NCI-H2196 treated with DMSO at 0.1 percent for 48 hours (cell line): ENCODE measurements around the gene CDKAL1.
"Not testable (repeated sequence)": the region's sequence is repeated elsewhere in the genome, so short reads cannot be mapped to it uniquely, and the experiment has no call there.

ENCODE experiments used
- DNase-seq: peaks from one replicate; lab custom pipeline; 2025; ENCODE audit not compliant: unreplicated experiment; lab: John Stamatoyannopoulos, UW

Gene CDKAL1

DNA sequence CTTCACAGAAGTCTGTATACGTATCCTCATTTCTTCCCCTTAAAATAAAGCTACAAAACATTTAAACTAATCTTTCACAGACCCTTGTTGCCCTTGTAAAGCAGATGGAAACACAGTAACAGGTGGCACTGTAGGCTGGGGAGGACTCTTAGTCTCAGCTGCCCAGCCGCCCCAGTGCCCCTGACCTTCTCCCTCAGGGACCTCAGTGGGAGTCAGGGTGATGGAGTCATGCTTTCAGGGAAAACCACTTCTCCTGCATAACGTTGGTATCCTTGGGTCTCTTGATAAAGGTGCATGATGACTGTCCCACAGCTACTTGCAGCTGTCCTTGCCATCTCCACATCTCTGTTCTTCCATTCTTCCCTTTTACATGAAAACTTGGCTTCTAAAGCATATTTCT, 198.6 kb downstream of the CDKAL1 start:
- no peak for DNase-seq

- no peak for DNase-seq
Observed at GRCh38 chr6:20737912-20738311, 203.7 kb downstream of the CDKAL1 start.

DNA sequence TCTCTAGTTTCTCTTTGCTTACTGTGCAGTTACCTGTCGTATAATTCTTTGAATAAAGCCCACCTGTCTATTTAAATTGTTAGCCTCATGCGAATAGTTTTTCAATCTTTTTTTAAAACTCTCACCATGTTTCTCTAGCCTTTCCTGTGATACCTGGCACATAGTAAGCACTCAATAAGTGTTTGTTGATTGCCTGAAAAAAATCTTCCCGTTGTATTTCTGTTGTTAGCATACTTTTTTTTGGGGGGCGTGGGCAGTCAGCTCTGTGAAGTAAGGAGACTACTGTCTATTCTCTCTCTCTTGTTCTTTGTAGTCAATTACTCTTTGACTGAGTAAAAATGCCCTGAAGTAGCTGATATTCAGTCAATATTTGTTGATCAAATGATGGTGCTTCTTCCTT, 205.8 kb downstream of the CDKAL1 start:
- DNase-seq: no peak

DNA sequence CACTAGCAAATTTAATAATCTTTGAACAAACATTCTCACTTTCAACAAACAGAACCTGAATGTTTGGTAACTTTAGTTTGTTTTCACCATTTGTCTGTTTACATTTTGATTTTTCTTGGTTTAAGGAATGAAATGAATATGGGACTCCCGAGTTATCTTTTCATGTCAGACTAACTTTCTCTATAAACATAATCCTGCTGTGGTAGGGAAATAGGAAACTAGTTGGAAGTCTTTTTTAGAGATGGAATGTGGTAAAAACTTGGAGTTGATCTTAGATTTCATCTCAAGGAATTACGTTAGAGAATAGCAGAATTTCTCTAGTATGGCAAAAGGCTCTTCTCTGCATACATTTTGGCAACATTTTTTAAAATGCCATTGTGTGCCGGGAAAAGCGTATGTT, 206.5 kb downstream of the CDKAL1 start:
- DNase-seq: no peak

DNA sequence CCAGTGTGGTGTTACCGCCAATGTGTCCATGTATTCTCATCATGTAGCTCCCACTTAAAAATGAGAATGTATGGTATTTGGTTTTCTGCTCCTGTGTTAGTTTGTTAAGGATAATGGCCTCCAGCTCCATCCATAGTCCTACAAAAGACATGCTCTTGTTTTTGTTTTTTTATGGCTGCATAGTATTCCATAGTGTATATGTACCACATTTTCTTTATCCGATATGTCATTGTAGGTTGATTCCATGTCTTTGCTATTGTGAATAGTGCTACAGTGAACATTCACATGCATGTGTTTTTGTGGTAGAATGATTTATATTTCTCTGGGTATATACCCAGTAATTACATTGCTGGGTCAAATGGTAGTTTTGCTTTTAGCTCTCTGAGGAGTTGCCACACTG, 207.2 kb downstream of the CDKAL1 start:
- no peak for DNase-seq

- no peak for DNase-seq
Observed at GRCh38 chr6:20744911-20745557, 210.8 kb downstream of the CDKAL1 start.

DNA sequence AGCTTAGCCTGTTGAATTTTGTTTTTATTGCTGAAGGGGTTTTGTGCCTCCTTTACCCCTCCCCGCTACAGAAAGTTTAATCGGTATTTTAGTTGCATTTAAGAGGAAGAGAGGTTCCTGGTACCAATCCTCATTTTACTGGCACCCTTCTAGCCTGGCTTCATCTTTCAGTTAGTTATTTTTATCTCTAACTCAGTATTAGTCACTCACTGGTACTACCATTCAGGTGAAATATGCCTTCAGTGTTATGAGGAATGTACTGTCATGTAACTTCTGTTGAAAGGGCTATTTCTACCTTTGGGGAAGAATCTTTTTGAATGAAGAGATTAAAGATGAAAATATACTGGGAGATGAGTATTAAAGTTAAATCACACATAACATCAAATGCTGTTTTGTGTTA, 211.8 kb downstream of the CDKAL1 start:
- DNase-seq: no peak

DNA sequence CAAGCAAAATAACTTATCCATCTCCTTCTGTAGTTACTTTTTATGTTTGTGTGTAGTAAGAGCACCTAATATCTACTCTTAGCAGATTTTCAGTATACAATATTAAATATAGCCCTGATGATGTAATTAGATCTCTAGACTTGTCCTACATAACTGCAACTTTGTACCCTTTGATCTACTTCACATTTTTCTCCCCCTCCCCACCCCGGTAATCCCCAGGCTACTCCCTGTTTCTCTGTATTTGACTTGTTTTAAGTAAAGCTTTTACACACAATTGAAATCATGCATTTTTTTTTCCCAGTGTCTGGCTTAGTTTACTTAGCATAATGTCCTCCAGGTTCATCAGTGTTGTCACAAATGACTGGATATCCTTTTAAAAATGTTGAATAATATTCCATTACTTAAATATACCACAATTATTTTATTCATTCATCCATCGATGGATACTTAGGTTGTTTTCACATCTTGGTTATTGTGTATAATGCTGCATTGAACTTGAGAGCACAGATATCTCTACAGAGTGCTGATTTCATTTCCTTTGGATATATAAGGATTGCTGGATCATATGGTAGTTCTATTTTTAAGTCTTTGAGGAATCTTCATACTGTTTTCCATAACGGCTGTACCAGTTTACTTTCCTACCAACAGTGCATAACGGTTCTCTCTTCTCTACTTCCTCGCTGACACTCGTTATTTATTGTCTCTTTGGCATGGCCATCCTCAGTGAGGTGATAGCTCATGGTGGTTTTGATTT, 212.7 kb downstream of the CDKAL1 start:
- no peak for DNase-seq

DNA sequence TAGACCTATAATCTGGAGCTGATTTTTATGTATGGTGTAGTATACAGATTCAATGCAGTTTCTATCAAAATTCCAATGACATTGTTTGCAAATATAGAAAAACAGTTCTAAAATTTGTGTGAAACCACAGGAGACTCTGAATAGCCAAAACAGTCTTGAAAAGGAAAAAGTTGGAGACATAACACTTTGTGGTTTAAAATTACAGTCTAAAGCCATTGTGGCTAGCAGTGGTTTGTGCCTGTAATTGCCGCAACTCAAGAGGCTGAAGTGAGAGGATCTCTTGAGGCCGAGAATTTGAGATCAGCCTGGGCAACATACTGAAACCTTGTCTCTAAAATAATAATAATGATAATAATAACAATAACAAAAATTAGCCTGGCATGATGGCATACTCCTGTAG, 213.7 kb downstream of the CDKAL1 start:
- no peak for DNase-seq

DNA sequence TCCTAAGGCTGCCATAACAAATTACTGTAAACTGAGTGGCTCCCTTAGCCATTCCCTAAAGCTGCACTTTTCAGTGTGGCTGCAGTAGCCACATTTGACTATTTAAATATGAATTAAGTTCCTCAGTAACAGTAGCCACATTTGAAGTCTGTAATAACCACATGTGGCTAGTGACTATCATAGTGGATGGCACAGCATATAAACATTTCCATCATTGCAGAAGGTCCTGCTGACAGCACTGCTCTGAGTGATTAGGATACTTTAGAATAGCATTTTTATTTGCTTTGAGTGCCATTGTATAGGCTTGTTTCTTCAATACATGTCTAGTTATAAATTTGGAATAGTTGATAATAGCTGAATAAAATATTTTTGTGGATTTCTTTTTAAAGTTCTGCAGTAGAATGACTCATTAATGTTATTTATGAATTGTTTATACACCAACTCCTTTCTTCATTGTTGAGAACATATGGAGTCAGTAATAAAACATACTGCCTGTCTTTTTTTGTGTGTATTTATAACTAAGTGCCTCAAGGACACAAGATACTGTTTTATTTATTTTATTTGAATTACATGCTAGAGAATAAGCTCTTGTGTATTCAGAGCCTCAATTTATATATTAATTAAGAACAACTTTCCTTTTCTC, 217.2 kb downstream of the CDKAL1 start:
- DNase-seq: no peak

DNA sequence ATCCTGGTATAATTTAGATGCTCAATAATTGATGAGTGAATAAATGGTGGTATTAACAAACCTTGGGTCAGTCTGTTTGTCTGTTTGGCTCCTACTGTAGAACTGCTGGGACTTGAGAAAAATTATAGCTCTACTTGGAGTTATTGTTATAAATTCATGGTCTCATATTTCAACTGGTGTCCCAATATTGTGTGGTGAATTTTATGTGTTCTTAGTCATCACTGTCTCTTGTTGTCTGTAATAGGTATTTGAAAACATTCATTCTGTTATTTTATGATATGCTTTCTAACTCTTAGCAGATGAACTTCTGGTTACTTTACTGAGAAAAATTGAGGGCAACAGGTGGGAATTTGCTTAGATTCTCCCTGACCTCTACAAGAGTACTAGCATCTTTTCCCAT, 221.4 kb downstream of the CDKAL1 start:
- DNase-seq: no peak

- not testable (repeated sequence) for DNase-seq
Observed at GRCh38 chr6:20756584-20757147, 222.4 kb downstream of the CDKAL1 start.

- no peak for DNase-seq
Observed at GRCh38 chr6:20757761-20758160, 223.5 kb downstream of the CDKAL1 start.

- no peak for DNase-seq
Observed at GRCh38 chr6:20763296-20763695, 229.0 kb downstream of the CDKAL1 start.

DNA sequence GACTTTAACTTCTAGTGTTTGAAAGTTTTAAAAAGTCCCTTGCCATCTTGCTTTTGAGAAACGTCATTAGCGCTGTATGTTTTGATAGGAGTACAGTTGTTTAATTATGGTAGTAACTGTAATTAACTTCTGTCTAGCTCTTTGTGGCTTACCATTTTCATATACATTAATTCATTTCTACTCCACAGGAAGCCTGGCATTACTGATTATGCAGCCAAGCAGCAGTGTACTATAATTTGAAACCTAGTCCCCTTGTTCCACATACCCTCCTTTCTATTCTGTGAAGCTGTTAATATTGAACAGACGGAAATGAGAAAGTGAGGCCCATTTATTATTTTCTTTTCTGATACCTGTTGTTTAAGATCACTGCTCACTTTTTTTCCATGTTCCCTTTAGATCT, 235.4 kb downstream of the CDKAL1 start:
- no peak for DNase-seq

GRCh38 chr6:20770773-20771172, 236.5 kb downstream of the CDKAL1 start:
- DNase-seq: no peak

- no peak for DNase-seq
Observed at GRCh38 chr6:20771409-20771808, 237.2 kb downstream of the CDKAL1 start.

GRCh38 chr6:20773822-20774221, 239.6 kb downstream of the CDKAL1 start:
- no peak for DNase-seq

GRCh38 chr6:20775981-20776380, 241.7 kb downstream of the CDKAL1 start:
- no peak for DNase-seq

DNA sequence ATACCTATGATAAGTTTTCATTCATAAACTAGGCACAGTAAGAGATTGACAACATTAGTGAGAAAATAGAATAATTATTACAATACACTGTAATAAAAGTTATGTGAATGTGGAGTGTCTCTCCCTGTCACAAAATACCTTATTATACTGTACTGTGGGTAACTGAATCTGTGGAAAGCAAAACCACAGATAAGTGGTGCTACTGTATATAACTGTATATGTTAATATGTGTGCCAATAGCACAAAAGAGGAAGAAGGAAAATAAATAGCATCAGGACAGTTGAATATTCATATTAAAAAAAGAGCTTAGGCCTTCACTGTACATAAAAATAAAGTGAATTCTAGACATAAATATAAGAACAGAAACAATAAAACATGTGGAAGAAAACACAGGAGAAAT, 243.5 kb downstream of the CDKAL1 start:
- DNase-seq: no peak

- DNase-seq: no peak
Observed at GRCh38 chr6:20778459-20778858, 244.2 kb downstream of the CDKAL1 start.

DNA sequence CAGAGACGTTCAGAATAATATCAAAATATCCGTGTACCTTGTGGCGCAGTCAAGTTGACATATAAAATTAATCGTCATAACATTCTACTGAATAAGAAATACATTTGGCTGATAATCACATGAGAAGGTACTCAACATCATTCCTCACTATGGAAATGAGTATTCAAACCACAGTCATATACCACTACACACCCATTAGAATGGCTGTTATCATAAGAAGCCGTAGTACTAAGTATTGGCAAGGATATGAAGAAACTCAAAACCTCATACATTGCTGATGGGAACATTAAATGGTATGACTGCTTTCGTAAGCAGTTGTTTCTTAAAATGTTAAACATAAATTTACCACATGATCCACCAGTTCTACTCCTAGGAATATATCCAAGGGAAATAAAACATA, 244.7 kb downstream of the CDKAL1 start:
- no peak for DNase-seq
